Measurements from ENCODE around the gene PSMB5.
"Not testable (repeated sequence)": the region's sequence is repeated elsewhere in the genome, so short reads cannot be mapped to it uniquely, and the experiment has no call there.

The PSMB5 gene

GRCh38 chr14:23043145-23043544 lies 8.4 kb upstream of the PSMB5 start:
- DNase-seq = no peak

GRCh38 chr14:23042162-23042965 lies 7.7 kb upstream of the PSMB5 start, which contains the start of gene PSMB11:
TSS of gene PSMB11 (plus strand) at chr14:23042212. CDS start at chr14:23042226, 14 bp downstream.
- DNase-seq = no peak

GRCh38 chr14:23041729-23042128 lies 7.0 kb upstream of the PSMB5 start:
- DNase-seq = no peak

- DNase-seq = no peak
Observed at GRCh38 chr14:23040100-23040499, 5.4 kb upstream of the PSMB5 start.

GRCh38 chr14:23035303-23036144 lies 824 bp upstream of the PSMB5 start:
- DNase-seq = no peak

GRCh38 chr14:23033801-23034497 lies 751 bp downstream of the PSMB5 start:
- no peak for DNase-seq

GRCh38 chr14:23033251-23033727 lies 1.4 kb downstream of the PSMB5 start:
- DNase-seq = peak; percentile 54

- no peak for DNase-seq
Observed at GRCh38 chr14:23030936-23031335, 3.8 kb downstream of the PSMB5 start.

- DNase-seq = peak; percentile 27
Observed at GRCh38 chr14:23028799-23029198, 5.9 kb downstream of the PSMB5 start.

GRCh38 chr14:23025151-23025814 lies 9.4 kb downstream of the PSMB5 start:
- DNase-seq = no peak

- DNase-seq = no peak
Observed at GRCh38 chr14:23024612-23025075, 10.1 kb downstream of the PSMB5 start.

GRCh38 chr14:23023795-23024152 lies 10.9 kb downstream of the PSMB5 start:
- DNase-seq = no peak

GRCh38 chr14:23023022-23023794 lies 11.5 kb downstream of the PSMB5 start:
- no peak for DNase-seq

- no peak for DNase-seq
Observed at GRCh38 chr14:23021889-23022442, 12.7 kb downstream of the PSMB5 start.

GRCh38 chr14:23021434-23021833 lies 13.3 kb downstream of the PSMB5 start:
- DNase-seq = no peak

GRCh38 chr14:23020143-23021128 lies 14.3 kb downstream of the PSMB5 start:
- DNase-seq = peak; percentile 81

GRCh38 chr14:23018107-23018506 lies 16.6 kb downstream of the PSMB5 start:
- DNase-seq = no peak

- DNase-seq = no peak
Observed at GRCh38 chr14:23017091-23017490, 17.6 kb downstream of the PSMB5 start.

GRCh38 chr14:23015618-23016017 lies 19.1 kb downstream of the PSMB5 start:
- no peak for DNase-seq

GRCh38 chr14:23013749-23014054 lies 21.0 kb downstream of the PSMB5 start:
- not testable (repeated sequence) for DNase-seq

Data from hematopoietic multipotent progenitor cell treated with erythropoietin and hydrocortisone succinate and interleukin-3 and kit ligand, for 4 days (in vitro differentiated cells).